ENCODE measurements around the gene KRTAP29-1.

Gene KRTAP29-1

GRCh38 chr17:41302981-41303380, 330 bp upstream of the KRTAP29-1 start:
- peaks cover 12% of the 10 kb centered on the region for H3K9me3 ChIP-seq (ENCODE audit: insufficient read depth, low read length, severe bottlenecking)
- no peaks in the 10 kb centered on the region for H4K20me1 ChIP-seq (ENCODE audit: insufficient read depth, low read length)
- no peaks in the 10 kb centered on the region for H3K36me3 ChIP-seq (ENCODE audit: insufficient read depth, low read length)
- no peak overlapping the region for H2AFZ ChIP-seq (ENCODE audit: low read depth, low read length)
- no peak for TF ChIP-seq EZH2 (IDR thresholded peaks at IDR 0.05; ENCODE audit: borderline replicate concordance, low read depth, low read length, severe bottlenecking)
- TF ChIP-seq CTCF (IDR thresholded peaks at IDR 0.05; ENCODE audit: borderline replicate concordance, extremely low read depth, low read length, poor library complexity, severe bottlenecking): no peak
- H3K79me2 ChIP-seq (ENCODE audit: insufficient read depth, low read length): no peaks in the 10 kb centered on the region
- no peak overlapping the region for H3K27ac ChIP-seq (ENCODE audit: low read length)
- H3K4me3 ChIP-seq (ENCODE audit: low read depth in 1 of 2, low read length in 2 of 2): no peak overlapping the region
- H3K27me3 ChIP-seq (ENCODE audit: insufficient read depth, low read length, poor library complexity): peaks cover 4% of the 10 kb centered on the region
- no peak overlapping the region for H3K9ac ChIP-seq (ENCODE audit: low read depth, low read length)
- no peak for DNase-seq
- H3K4me2 ChIP-seq (ENCODE audit: insufficient read depth, low read length): no peak overlapping the region
- H3K4me1 ChIP-seq (ENCODE audit: insufficient read depth, low read length): peaks cover 5% of the 10 kb centered on the region
- no peak for ATAC-seq (ENCODE audit: insufficient read depth, low read depth)

- DNase-seq (no peak), ATAC-seq (ENCODE audit: insufficient read depth, low read depth) (no peak)
- Histone ChIP-seq H3K27me3 (ENCODE audit: insufficient read depth, low read length, poor library complexity) (peaks cover 6% of the 10 kb centered on the region), H3K4me3 (ENCODE audit: low read depth in 1 of 2, low read length in 2 of 2) (no peak overlapping the region), H3K4me1 (ENCODE audit: insufficient read depth, low read length) (no peaks in the 10 kb centered on the region), H3K27ac (ENCODE audit: low read length) (no peak overlapping the region), H3K9ac (ENCODE audit: low read depth, low read length) (no peak overlapping the region), H4K20me1 (ENCODE audit: insufficient read depth, low read length) (no peaks in the 10 kb centered on the region), H3K36me3 (ENCODE audit: insufficient read depth, low read length) (no peaks in the 10 kb centered on the region), H3K9me3 (ENCODE audit: insufficient read depth, low read length, severe bottlenecking) (no peaks in the 10 kb centered on the region), H3K4me2 (ENCODE audit: insufficient read depth, low read length) (no peak overlapping the region), H2AFZ (ENCODE audit: low read depth, low read length) (no peak overlapping the region), H3K79me2 (ENCODE audit: insufficient read depth, low read length) (no peaks in the 10 kb centered on the region)
- TF ChIP-seq CTCF (IDR thresholded peaks at IDR 0.05; ENCODE audit: borderline replicate concordance, extremely low read depth, low read length, poor library complexity, severe bottlenecking) (no peak), EZH2 (IDR thresholded peaks at IDR 0.05; ENCODE audit: borderline replicate concordance, low read depth, low read length, severe bottlenecking) (no peak)
Measured at GRCh38 chr17:41301204-41301790, 1.4 kb downstream of the KRTAP29-1 start.

- Histone ChIP-seq H3K9ac (ENCODE audit: low read depth, low read length) (no peak overlapping the region), H4K20me1 (ENCODE audit: insufficient read depth, low read length) (no peaks in the 10 kb centered on the region), H3K9me3 (ENCODE audit: insufficient read depth, low read length, severe bottlenecking) (no peaks in the 10 kb centered on the region), H3K4me2 (ENCODE audit: insufficient read depth, low read length) (no peak overlapping the region), H2AFZ (ENCODE audit: low read depth, low read length) (no peak overlapping the region), H3K79me2 (ENCODE audit: insufficient read depth, low read length) (no peaks in the 10 kb centered on the region), H3K27ac (ENCODE audit: low read length) (no peak overlapping the region), H3K36me3 (ENCODE audit: insufficient read depth, low read length) (no peaks in the 10 kb centered on the region), H3K4me3 (ENCODE audit: low read depth in 1 of 2, low read length in 2 of 2) (no peak overlapping the region), H3K4me1 (ENCODE audit: insufficient read depth, low read length) (no peaks in the 10 kb centered on the region), H3K27me3 (ENCODE audit: insufficient read depth, low read length, poor library complexity) (peaks cover 6% of the 10 kb centered on the region)
- ATAC-seq (ENCODE audit: insufficient read depth, low read depth) (no peak), DNase-seq (no peak)
- TF ChIP-seq CTCF (IDR thresholded peaks at IDR 0.05; ENCODE audit: borderline replicate concordance, extremely low read depth, low read length, poor library complexity, severe bottlenecking): no peak
- TF ChIP-seq EZH2 (IDR thresholded peaks at IDR 0.05; ENCODE audit: borderline replicate concordance, low read depth, low read length, severe bottlenecking): no peak
Measured at GRCh38 chr17:41298458-41299135, 4.1 kb downstream of the KRTAP29-1 start.

All from DND-41 (cell line).